SK-N-SH (cell line): ENCODE measurements around the gene NFATC4. TPM values are rescaled to one million over a fixed set of nuclear protein-coding genes. Genes with fewer than 3 reads are reported as not detected.

Source experiments
- CTCF ChIA-PET: fragments of 300-600, 350-600 bp; formaldehyde crosslinking; extraction: SDS; loops from one replicate; lab custom pipeline; 2021; lab: Yijun Ruan, JAX
- POLR2A ChIA-PET: fragments of 350-600 bp; sonication (Branson Sonifier 250); formaldehyde crosslinking; extraction: SDS; loops from one replicate; lab custom pipeline; 2020; ENCODE audit warnings: antibody characterized with exemption, inconsistent platforms; lab: Yijun Ruan, JAX
- DNase-seq: peaks from one replicate; pipeline ENCODE4 v3.0.0; 2012
- H2AFZ ChIP-seq: fragments of 200-600 bp; sonication (generic); 2 replicates; pipeline ENCODE4 v1.8.1; 2016; ENCODE audit warnings: antibody characterized with exemption, mild to moderate bottlenecking, low read depth
- H3F3A ChIP-seq: fragments of 200-600 bp; sonication (generic); replicated peaks from 2 replicates; pipeline ENCODE3; 2016; ENCODE audit warnings: antibody characterized with exemption, mild to moderate bottlenecking; ENCODE audit not compliant: insufficient read depth
- H3K27ac ChIP-seq, 2 experiments: fragments of 200-500 bp in 1 of 2; fragments of 200-600 bp in 1 of 2; sonication (Bioruptor generic) in 1 of 2; sonication (generic), shearing (Covaris generic) in 1 of 2; 2 replicates each; pipeline versions ENCODE4 v1.5.1 to v1.6.1; 2014 to 2016; ENCODE audit warnings: low read depth in 2 of 2, inconsistent platforms in 1 of 2, low read length in 1 of 2, mild to moderate bottlenecking in 1 of 2, mixed read lengths in 1 of 2
- H3K27me3 ChIP-seq: fragments of 200-600 bp; sonication (generic), shearing (Covaris generic); 2 replicates; pipeline ENCODE4 v1.6.1; 2016; ENCODE audit warnings: mixed run types; ENCODE audit not compliant: insufficient read depth
- H3K36me3 ChIP-seq, 2 experiments: fragments of 200-500 bp in 1 of 2; fragments of 200-600 bp in 1 of 2; sonication (Bioruptor generic) in 1 of 2; sonication (generic) in 1 of 2; replicated peaks in 1 of 2; 2 replicates each; pipeline versions ENCODE3 to v1.5.1; 2014 to 2016; ENCODE audit warnings: low read length in 1 of 2, mild to moderate bottlenecking in 1 of 2; ENCODE audit not compliant: insufficient read depth in 2 of 2, control insufficient read depth in 1 of 2
- H3K4me1 ChIP-seq, 2 experiments: fragments of 200-500 bp in 1 of 2; fragments of 200-600 bp in 1 of 2; sonication (Bioruptor generic) in 1 of 2; sonication (generic), shearing (Covaris generic) in 1 of 2; 2 replicates each; pipeline versions ENCODE4 v1.5.1 to v1.6.1; 2014 to 2016; ENCODE audit warnings: low read depth in 1 of 2, low read length in 1 of 2, mixed run types in 1 of 2; ENCODE audit not compliant: insufficient read depth in 2 of 2, control insufficient read depth in 1 of 2
- H3K4me2 ChIP-seq: fragments of 200-600 bp; sonication (generic), shearing (Covaris generic); 2 replicates; pipeline ENCODE4 v1.6.1; 2017; ENCODE audit warnings: mixed run types
- H3K4me3 ChIP-seq, 2 experiments: fragments of 200-500 bp in 1 of 2; fragments of 200-600 bp in 1 of 2; sonication (Bioruptor generic) in 1 of 2; sonication (generic), shearing (Covaris generic) in 1 of 2; 2 replicates each; pipeline versions ENCODE4 v1.5.1 to v1.8.1; 2014 to 2016; ENCODE audit warnings: low read depth in 2 of 2, inconsistent platforms in 1 of 2, low read length in 1 of 2, mild to moderate bottlenecking in 1 of 2, mixed read lengths in 1 of 2, moderate library complexity in 1 of 2
- H3K79me2 ChIP-seq: fragments of 200-600 bp; sonication (generic); 2 replicates; pipeline ENCODE4 v1.8.1; 2017; ENCODE audit warnings: mild to moderate bottlenecking; ENCODE audit not compliant: insufficient read depth
- H3K9ac ChIP-seq: fragments of 200-600 bp; sonication (generic); 2 replicates; pipeline ENCODE4 v1.6.1; 2017; ENCODE audit warnings: mixed run types
- H3K9me2 ChIP-seq: fragments of 200-600 bp; sonication (generic); 2 replicates; pipeline ENCODE4 v1.6.1; 2017; ENCODE audit warnings: mixed run types
- H3K9me3 ChIP-seq: fragments of 200-600 bp; sonication (generic); 2 replicates; pipeline ENCODE4 v1.6.1; 2017; ENCODE audit warnings: mixed run types, mild to moderate bottlenecking, moderate library complexity
- H4K20me1 ChIP-seq: fragments of 200-600 bp; sonication (generic); 2 replicates; pipeline ENCODE4 v1.6.1; 2017; ENCODE audit warnings: mild to moderate bottlenecking, mixed run types; ENCODE audit not compliant: insufficient read depth
- CTCF ChIP-seq: fragments of 200-600 bp; sonication (generic); IDR thresholded peaks from 2 replicates; pipeline ENCODE4 v1.6.1; 2017; ENCODE audit warnings: antibody characterized with exemption, mild to moderate bottlenecking, moderate library complexity
- EZH2phosphoT487 ChIP-seq: fragments of 200-600 bp; sonication (generic); IDR thresholded peaks from 2 replicates; pipeline ENCODE4 v1.6.1; 2017; ENCODE audit warnings: low read depth, mixed run types, mild to moderate bottlenecking, antibody characterized with exemption, moderate library complexity, borderline replicate concordance
- IRF3 ChIP-seq: fragments of 150-350 bp; IDR thresholded peaks from 2 replicates; pipeline ENCODE4 v1.6.1; 2016; ENCODE audit warnings: mild to moderate bottlenecking, low read depth, low read length
- NFIC ChIP-seq: IDR thresholded peaks from 2 replicates; pipeline ENCODE4 v1.4.0; 2012; ENCODE audit warnings: borderline replicate concordance
- PBX3 ChIP-seq: IDR thresholded peaks from 2 replicates; pipeline ENCODE4; 2012
- SMC3 ChIP-seq: IDR thresholded peaks from 2 replicates; pipeline ENCODE4 v1.6.1; 2012; ENCODE audit warnings: low read depth, low read length, improper control_type of control experiment
- TCF12 ChIP-seq: IDR thresholded peaks from 2 replicates; pipeline ENCODE4 v1.4.0; 2012
- TEAD4 ChIP-seq: IDR thresholded peaks from 2 replicates; pipeline ENCODE4 v1.4.0; 2012; ENCODE audit warnings: mild to moderate bottlenecking, borderline replicate concordance; ENCODE audit not compliant: insufficient read depth
- USF2 ChIP-seq: fragments of 150-350 bp; IDR thresholded peaks from 2 replicates; pipeline ENCODE4 v1.6.1; 2017; ENCODE audit warnings: antibody characterized with exemption, low read length, low read depth, borderline replicate concordance
- whole genome bisulfite sequencing: methylation state at CpG from one replicate; pipeline ENCODE4 v1.1.6; 2017; ENCODE audit warnings: low lambda C conversion rate; 5-methylcytosine and 5-hydroxymethylcytosine counted together
- polyA plus RNA-seq, 3 experiments: library from polyadenylated mRNA; depleted of rRNA; stranded (reverse); fragments of >200 nt; gene quantifications; 2 replicates each; pipeline ENCODE4 v1.2.3, GENCODE V29; 2012
- TF ChIP-seq, protein P1 (sequence below): IDR thresholded peaks from 2 replicates; pipeline ENCODE4 v1.4.0; 2012; ENCODE audit warnings: low read depth, borderline replicate concordance

Gene NFATC4
- polyA plus RNA-seq, 1 of the 3 experiments (the other 2 are of a cell fraction), result 25.3 TPM

- ChIA-PET POLR2A (no interaction called here), CTCF (interaction anchor here (1.1 to 1.5 kb wide), 2 partner anchors 14 to 47 kb away, joined by 3 to 4 read pairs; no protein-coding TSS in a partner anchor)
- H3K27me3 ChIP-seq, result no peaks in the 10 kb centered on the region
These were observed 12.1 kb downstream of the NFATC4 start for GRCh38 chr14:24379907-24380730.

More at GRCh38 chr14:24379907-24380730, 12.1 kb downstream of the NFATC4 start:
- Histone ChIP-seq H3K79me2 (no peaks in the 10 kb centered on the region), H3K9me2 (no peaks in the 10 kb centered on the region), H3K9ac (no peak overlapping the region), H3K36me3 (peaks cover 0 to 10% of the 10 kb centered on the region in 2 experiments), H3K4me3 (no peak overlapping the region), H3K4me2 (no peak overlapping the region), H3K27ac (no peak overlapping the region), H3K4me1 (peaks cover 0 to 17% of the 10 kb centered on the region in 2 experiments; a peak in 1 of 4 replicates), H3F3A (no peaks in the 10 kb centered on the region), H2AFZ (no peak overlapping the region), H4K20me1 (no peaks in the 10 kb centered on the region), H3K9me3 (no peaks in the 10 kb centered on the region)
- TF ChIP-seq TCF12, result no peak
- TF ChIP-seq, protein P1, sequence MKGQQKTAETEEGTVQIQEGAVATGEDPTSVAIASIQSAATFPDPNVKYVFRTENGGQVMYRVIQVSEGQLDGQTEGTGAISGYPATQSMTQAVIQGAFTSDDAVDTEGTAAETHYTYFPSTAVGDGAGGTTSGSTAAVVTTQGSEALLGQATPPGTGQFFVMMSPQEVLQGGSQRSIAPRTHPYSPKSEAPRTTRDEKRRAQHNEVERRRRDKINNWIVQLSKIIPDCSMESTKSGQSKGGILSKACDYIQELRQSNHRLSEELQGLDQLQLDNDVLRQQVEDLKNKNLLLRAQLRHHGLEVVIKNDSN, result no peak
- no peak for TF ChIP-seq SMC3
- no peak for TF ChIP-seq CTCF
- TF ChIP-seq EZH2phosphoT487, result no peak
- TF ChIP-seq USF2, result no peak
- no peak for TF ChIP-seq NFIC
- TF ChIP-seq TEAD4, result no peak
- no peak for TF ChIP-seq IRF3
- no peak for TF ChIP-seq PBX3
- 83% methylated on average over 15 of the region's 15 CpGs for WGBS
- DNase-seq, result no peak
